Measurements from ENCODE around the gene TAGAP. TPM values are rescaled to one million over a fixed set of nuclear protein-coding genes. Genes with fewer than 3 reads are reported as not detected.

Gene TAGAP
- total and polyA plus RNA-seq, 2 of the 8 experiments (the other 6 are each of a cell fraction or from before 2014, with no cell fraction given) = not detected

DNA sequence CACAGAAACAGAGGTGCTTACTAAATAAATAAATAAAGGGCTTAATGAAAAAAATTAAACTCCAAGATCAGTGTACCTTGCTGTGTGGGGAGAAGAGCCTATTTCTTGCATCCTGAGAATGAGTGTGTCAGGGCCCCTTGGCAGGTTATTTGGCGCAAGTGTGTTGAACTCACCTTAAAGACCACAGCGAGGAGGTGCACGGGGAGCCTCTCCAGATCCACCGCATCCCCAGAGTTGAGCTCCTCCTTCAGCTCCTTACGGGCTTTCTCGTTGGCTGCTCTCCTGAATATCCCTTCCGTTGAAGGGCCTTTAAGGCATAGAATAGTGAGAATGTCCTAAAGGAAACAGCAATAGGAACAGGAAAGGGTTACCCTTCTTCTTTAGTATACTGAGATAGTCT lies 3.6 kb downstream of the TAGAP start:
- 89% methylated on average over 7 of the region's 7 CpGs; no CpG with 5 or more reads in 1 of the 2 experiments for WGBS, 2 experiments (ENCODE audit: extremely low coverage in 1 of 2, insufficient coverage in 1 of 2, insufficient read length in 1 of 2, insufficient replicate concordance in 2 of 2, low coverage in 1 of 2, low lambda C conversion rate in 2 of 2, missing lambda C conversion rate in 1 of 2)
- FAIRE-seq (no peak), DNase-seq (ENCODE audit: low read depth in 1 of 2, low spot score in 2 of 2) (no peak)
- H3K27me3 ChIP-seq (replicated peaks in 1 of 4; ENCODE audit: control insufficient read depth in 3 of 4, extremely low read depth in 1 of 4, insufficient read depth in 3 of 4, low read length in 3 of 4) = no peaks in the 10 kb centered on the region
- no peaks in the 10 kb centered on the region for H3K36me3 ChIP-seq (ENCODE audit: control insufficient read depth in 2 of 4, insufficient read depth in 4 of 4, low read length in 3 of 4)
- H3K4me3 ChIP-seq (ENCODE audit: extremely low read depth in 1 of 4, insufficient read depth in 2 of 4, low read depth in 3 of 4, low read length in 4 of 4) = no peak overlapping the region
- H2BK12ac ChIP-seq (ENCODE audit: low read depth, low read length) = no peak overlapping the region; the same call in 1 of the 2 replicates
- H3K4ac ChIP-seq (replicated peaks; ENCODE audit: insufficient read length, low read depth, low read length) = no peak overlapping the region
- no peak overlapping the region for H2BK15ac ChIP-seq (ENCODE audit: low read length)
- no peak overlapping the region for H2BK20ac ChIP-seq (ENCODE audit: low read length)
- no peak overlapping the region for H3K9ac ChIP-seq (replicated peaks in 1 of 4; ENCODE audit: extremely low read depth in 1 of 4, low read depth in 3 of 4, low read length in 3 of 4)
- H4K91ac ChIP-seq (replicated peaks; ENCODE audit: insufficient read length, low read length) = no peak overlapping the region
- H3K4me2 ChIP-seq (ENCODE audit: insufficient read depth in 1 of 2, low read depth in 2 of 2, low read length in 2 of 2) = no peak overlapping the region
- no peaks in the 10 kb centered on the region for H3K79me1 ChIP-seq (ENCODE audit: low read depth, low read length)
- no peak overlapping the region for H4K8ac ChIP-seq (ENCODE audit: extremely low read depth, insufficient read depth, low read length)
- POLR2A ChIA-PET (ENCODE audit: partially characterized antibody) = interaction anchor here (1.0 kb wide), 1 partner anchor 66 kb away, joined by 3 read pairs; no protein-coding TSS in a partner anchor
- TF ChIP-seq, protein P1, sequence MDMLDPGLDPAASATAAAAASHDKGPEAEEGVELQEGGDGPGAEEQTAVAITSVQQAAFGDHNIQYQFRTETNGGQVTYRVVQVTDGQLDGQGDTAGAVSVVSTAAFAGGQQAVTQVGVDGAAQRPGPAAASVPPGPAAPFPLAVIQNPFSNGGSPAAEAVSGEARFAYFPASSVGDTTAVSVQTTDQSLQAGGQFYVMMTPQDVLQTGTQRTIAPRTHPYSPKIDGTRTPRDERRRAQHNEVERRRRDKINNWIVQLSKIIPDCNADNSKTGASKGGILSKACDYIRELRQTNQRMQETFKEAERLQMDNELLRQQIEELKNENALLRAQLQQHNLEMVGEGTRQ (IDR thresholded peaks at IDR 0.05; ENCODE audit: low read length) = no peak
- no peak for TF ChIP-seq TAF7 (optimal IDR thresholded peaks at IDR 0.05; ENCODE audit: borderline replicate concordance, low read depth, low read length)
- H3K56ac ChIP-seq (replicated peaks; ENCODE audit: insufficient read length, low read depth, low read length) = no peak overlapping the region
- H3K9me3 ChIP-seq (ENCODE audit: insufficient read depth in 2 of 2, low read depth in 1 of 2, low read length in 1 of 2) = no peaks in the 10 kb centered on the region
- H3K4me1 ChIP-seq (replicated peaks in 1 of 4; ENCODE audit: control insufficient read depth in 3 of 4, insufficient read depth in 4 of 4, low read length in 3 of 4) = no peaks in the 10 kb centered on the region; a peak in 1 of 7 replicates
- no peak overlapping the region for H2BK120ac ChIP-seq (replicated peaks; ENCODE audit: low read depth, low read length)
- H2BK5ac ChIP-seq (ENCODE audit: low read depth, low read length) = no peak overlapping the region
- H3K14ac ChIP-seq (ENCODE audit: insufficient read length) = no peak overlapping the region
- H2AK5ac ChIP-seq (ENCODE audit: low read depth, low read length) = no peak overlapping the region
- no peak overlapping the region for H4K5ac ChIP-seq (ENCODE audit: insufficient read length, low read depth, low read length)
- no peak overlapping the region for H2AFZ ChIP-seq (ENCODE audit: low read length)
- peak overlapping the region; percentile 69; the same call in 1 of the 2 replicates for H3K27ac ChIP-seq (ENCODE audit: low read depth, low read length)
- H4K20me1 ChIP-seq (replicated peaks in 1 of 2; ENCODE audit: control insufficient read depth in 1 of 2, insufficient read depth in 2 of 2, low read length in 2 of 2) = no peaks in the 10 kb centered on the region
- H3K23ac ChIP-seq (ENCODE audit: insufficient read length) = no peak overlapping the region
- CTCF ChIA-PET (ENCODE audit: partially characterized antibody) = interaction anchor here (0.6 to 11.7 kb wide), 16 partner anchors 11 to 535 kb away, joined by 3 to 144 read pairs (median 4); partner anchors contain the start of gene RSPH3
- H3K79me2 ChIP-seq (ENCODE audit: control insufficient read depth in 1 of 2, insufficient read depth in 2 of 2, low read length in 2 of 2) = no peaks in the 10 kb centered on the region
- no peak overlapping the region for H3K18ac ChIP-seq (ENCODE audit: extremely low read depth, low read length)
- no peaks in the 10 kb centered on the region for H3K23me2 ChIP-seq (ENCODE audit: low read depth, low read length)
